Trophoblast cell (in vitro differentiated cells and primary cell): Measurements from ENCODE around the gene EYA2.
"Not testable (repeated sequence)": the region's sequence is repeated elsewhere in the genome, so short reads cannot be mapped to it uniquely, and the experiment has no call there.

ENCODE experiments used
- DNase-seq, 2 donors: peaks; one replicate each; pipeline ENCODE4 v3.0.0-alpha.2; 2016
- H2AFZ ChIP-seq: 2 replicates; pipeline ENCODE4 v1.6.1; 2013; ENCODE audit warnings: low read length, moderate library complexity, mild to moderate bottlenecking; ENCODE audit not compliant: insufficient read depth, poor library complexity
- H2AK5ac ChIP-seq: 2 replicates; pipeline ENCODE4 v1.6.1; 2013; ENCODE audit warnings: mild to moderate bottlenecking, low read length
- H2BK120ac ChIP-seq: 2 replicates; pipeline ENCODE4 v1.6.1; 2013; ENCODE audit warnings: low read length, mild to moderate bottlenecking, moderate library complexity; ENCODE audit not compliant: insufficient read depth, poor library complexity
- H2BK12ac ChIP-seq: 2 replicates; pipeline ENCODE4 v1.6.1; 2013; ENCODE audit warnings: mild to moderate bottlenecking, low read length, moderate library complexity
- H2BK5ac ChIP-seq: 2 replicates; pipeline ENCODE4 v1.6.1; 2013; ENCODE audit warnings: low read length, low read depth, moderate library complexity, mild to moderate bottlenecking; ENCODE audit not compliant: poor library complexity
- H3K14ac ChIP-seq: 2 replicates; pipeline ENCODE4 v1.6.1; 2013; ENCODE audit warnings: mild to moderate bottlenecking, low read length
- H3K18ac ChIP-seq: 2 replicates; pipeline ENCODE4 v1.6.1; 2013; ENCODE audit warnings: mild to moderate bottlenecking, low read length
- H3K23ac ChIP-seq: 2 replicates; pipeline ENCODE4 v1.6.1; 2013; ENCODE audit warnings: low read length
- H3K27ac ChIP-seq: 2 replicates; pipeline ENCODE4 v1.5.1; 2013; ENCODE audit warnings: low read depth, mild to moderate bottlenecking, inconsistent platforms, low read length, moderate library complexity
- H3K27me3 ChIP-seq: 2 replicates; pipeline ENCODE4 v1.6.1; 2013; ENCODE audit warnings: inconsistent platforms, mild to moderate bottlenecking, low read length, moderate library complexity; ENCODE audit not compliant: insufficient read depth
- H3K36me3 ChIP-seq, 2 experiments: 1 replicate in 1 of 2; 2 replicates in 1 of 2; pipeline ENCODE4 v1.6.1; 2013; ENCODE audit warnings: low read length in 2 of 2, mild to moderate bottlenecking in 2 of 2, moderate library complexity in 1 of 2; ENCODE audit not compliant: insufficient read depth in 2 of 2, control insufficient read depth in 1 of 2
- H3K4ac ChIP-seq: 2 replicates; pipeline ENCODE4 v1.6.1; 2013; ENCODE audit warnings: low read depth, mild to moderate bottlenecking, low read length, moderate library complexity
- H3K4me1 ChIP-seq, 2 experiments: 1 replicate in 1 of 2; 2 replicates in 1 of 2; pipeline ENCODE4 v1.6.1; 2013; ENCODE audit warnings: low read length in 2 of 2, mild to moderate bottlenecking in 2 of 2, moderate library complexity in 1 of 2; ENCODE audit not compliant: insufficient read depth in 2 of 2, control insufficient read depth in 1 of 2
- H3K4me2 ChIP-seq: 2 replicates; pipeline ENCODE4 v1.6.1; 2013; ENCODE audit warnings: inconsistent platforms, mild to moderate bottlenecking, low read length, moderate library complexity
- H3K4me3 ChIP-seq: 2 replicates; pipeline ENCODE4 v1.5.1; 2013; ENCODE audit warnings: mild to moderate bottlenecking, low read depth, low read length, inconsistent platforms
- H3K79me1 ChIP-seq: one replicate; pipeline ENCODE4 v1.6.1; 2013; ENCODE audit warnings: low read length
- H3K79me2 ChIP-seq: 2 replicates; pipeline ENCODE4 v1.6.1; 2013; ENCODE audit warnings: low read length, mild to moderate bottlenecking; ENCODE audit not compliant: control insufficient read depth, insufficient read depth, poor library complexity
- H3K9ac ChIP-seq: 2 replicates; pipeline ENCODE4 v1.6.1; 2013; ENCODE audit warnings: mild to moderate bottlenecking, low read length
- H3K9me3 ChIP-seq: 2 replicates; pipeline ENCODE4 v1.6.1; 2013; ENCODE audit warnings: low read depth, mild to moderate bottlenecking, control low read depth, inconsistent platforms, low read length; ENCODE audit not compliant: insufficient read depth
- H4K12ac ChIP-seq: 2 replicates; pipeline ENCODE4 v1.6.1; 2013; ENCODE audit warnings: low read depth, mild to moderate bottlenecking, low read length, moderate library complexity
- H4K8ac ChIP-seq: 2 replicates; pipeline ENCODE4 v1.6.1; 2013; ENCODE audit warnings: low read depth, mild to moderate bottlenecking, low read length, moderate library complexity
- H4K91ac ChIP-seq: one replicate; pipeline ENCODE4 v1.6.1; 2013; ENCODE audit warnings: low read depth, mild to moderate bottlenecking, low read length, moderate library complexity
- whole genome bisulfite sequencing: extraction: QIAGEN DNeasy Blood & Tissue Kit; methylation state at CpG from one replicate; pipeline ENCODE4 v1.1.7; 2013; ENCODE audit warnings: missing lambda C conversion rate; ENCODE audit not compliant: insufficient read length, insufficient coverage; ENCODE audit errors: extremely low coverage; 5-methylcytosine and 5-hydroxymethylcytosine counted together

EYA2 gene

DNA sequence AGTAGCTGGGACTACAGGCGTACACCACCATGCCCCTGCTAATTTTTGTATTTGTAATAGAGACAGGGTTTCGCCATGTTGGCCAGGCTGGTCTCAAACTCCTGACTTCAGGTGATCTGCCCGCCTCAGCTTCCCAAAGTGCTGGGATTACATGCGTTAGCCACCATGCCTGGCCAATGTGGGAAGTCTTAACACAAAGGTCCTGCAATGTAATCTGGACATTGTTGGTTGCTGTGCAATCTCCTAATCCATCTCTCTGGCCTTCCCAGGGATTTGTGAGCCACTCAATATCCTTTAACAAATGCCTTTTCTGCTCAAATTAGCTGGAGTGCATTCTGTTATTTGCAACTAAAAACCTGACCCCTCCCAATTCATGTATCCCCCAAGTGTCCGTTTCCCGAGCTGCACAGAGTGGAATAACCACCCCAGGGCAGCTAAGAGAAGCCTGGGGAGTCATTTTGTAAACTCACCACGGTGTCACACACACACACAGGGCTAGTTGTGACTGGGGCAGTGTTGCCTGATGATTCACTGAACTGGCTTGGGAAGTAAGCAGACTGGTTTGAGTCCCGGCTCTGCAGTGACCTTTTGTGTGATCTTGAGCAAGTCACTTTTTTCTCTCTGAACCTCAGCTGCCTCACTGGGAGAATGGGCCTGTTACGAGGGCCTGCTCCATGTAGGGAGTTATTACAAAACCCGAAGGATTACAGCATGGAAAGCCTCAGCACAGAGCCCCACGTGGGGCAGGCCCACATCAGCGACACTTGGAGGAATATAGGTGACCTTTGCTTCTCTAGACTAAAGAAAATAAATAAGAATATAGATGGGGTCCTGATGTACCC, 309.6 kb downstream of the EYA2 start:
- Histone ChIP-seq H3K4me3 (no peak overlapping the region), H2BK12ac (no peak overlapping the region), H3K18ac (no peak overlapping the region), H2BK120ac (no peak overlapping the region), H3K4me1 (peaks cover 5 to 15% of the 10 kb centered on the region in 2 experiments), H3K14ac (no peak overlapping the region), H2BK5ac (peak overlapping the region; percentile 21), H4K8ac (no peak overlapping the region), H3K79me2 (no peaks in the 10 kb centered on the region), H3K9ac (no peak overlapping the region), H4K91ac (peak overlapping the region; percentile 16), H3K79me1 (no peaks in the 10 kb centered on the region), H3K27ac (peak overlapping the region; percentile 57), H2AFZ (no peak overlapping the region), H3K4me2 (no peak overlapping the region), H3K23ac (no peak overlapping the region), H3K4ac (no peak overlapping the region), H3K27me3 (no peaks in the 10 kb centered on the region), H3K36me3 (peaks cover 11 to 12% of the 10 kb centered on the region in 2 experiments), H3K9me3 (no peaks in the 10 kb centered on the region), H4K12ac (no peak overlapping the region), H2AK5ac (no peak overlapping the region)
- peak; percentile 95 to 97 for DNase-seq
- no CpG with 5 or more reads among the region's 12 CpGs for WGBS

DNA sequence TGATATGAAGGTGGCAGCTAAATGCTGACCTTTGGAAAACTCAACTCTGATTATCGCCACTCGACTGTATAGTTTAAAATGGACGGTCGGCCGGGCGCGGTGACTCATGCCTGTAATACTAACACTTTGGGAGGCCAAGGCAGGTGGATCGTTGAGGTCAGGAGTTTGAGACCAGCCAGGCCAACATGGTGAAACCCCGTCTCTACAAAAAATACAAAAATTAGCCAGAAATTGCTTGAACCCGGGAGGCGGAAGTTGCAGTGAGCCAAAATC, 310.1 kb downstream of the EYA2 start:
- not testable (repeated sequence) for H4K12ac ChIP-seq, H2BK5ac ChIP-seq, H4K8ac ChIP-seq, H3K9me3 ChIP-seq, DNase-seq, H3K9ac ChIP-seq, H2AK5ac ChIP-seq, H3K14ac ChIP-seq, H3K4me2 ChIP-seq, H3K4me3 ChIP-seq, H3K27me3 ChIP-seq, H2AFZ ChIP-seq, H3K79me1 ChIP-seq, H2BK12ac ChIP-seq, H3K18ac ChIP-seq, H2BK120ac ChIP-seq, H3K4ac ChIP-seq, H3K23ac ChIP-seq, H3K79me2 ChIP-seq
- H4K91ac ChIP-seq = peak overlapping the region; percentile 16
- H3K36me3 ChIP-seq = peaks cover 12 to 14% of the 10 kb centered on the region in 2 experiments
- WGBS = no CpG with 5 or more reads among the region's 11 CpGs
- peak overlapping the region; percentile 57 for H3K27ac ChIP-seq
- H3K4me1 ChIP-seq = peaks cover 5 to 15% of the 10 kb centered on the region in 2 experiments

DNA sequence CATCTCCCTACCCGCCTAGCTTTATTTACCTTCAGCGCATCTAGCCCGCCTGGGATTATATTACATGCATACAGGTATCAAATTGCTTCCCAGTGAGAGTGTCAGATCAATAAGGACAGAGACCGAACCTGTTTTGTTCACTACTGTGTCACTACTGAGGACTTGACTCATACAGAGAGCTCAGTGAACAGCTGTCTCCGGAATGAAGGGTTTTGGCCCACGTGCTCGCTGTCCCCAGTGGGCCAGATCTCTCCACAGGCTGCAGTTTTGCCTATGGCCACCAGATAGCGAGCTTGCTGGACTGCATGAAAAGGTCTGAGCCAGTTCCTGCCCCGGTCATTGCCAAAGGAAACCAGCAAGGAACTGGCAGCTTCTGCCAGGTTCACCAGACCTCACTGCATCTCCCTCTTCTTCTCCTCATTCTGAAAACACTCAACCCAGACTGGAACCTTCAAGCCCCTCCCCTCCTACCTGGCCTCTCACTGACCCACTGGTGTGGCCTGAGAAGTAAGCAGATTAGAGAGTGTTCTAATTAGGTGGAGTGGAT, 311.0 kb downstream of the EYA2 start:
- no CpG with 5 or more reads among the region's 9 CpGs for WGBS
- H3K4me2 ChIP-seq = no peak overlapping the region
- H3K4ac ChIP-seq = no peak overlapping the region
- H3K36me3 ChIP-seq = peaks cover 19 to 22% of the 10 kb centered on the region in 2 experiments
- H3K4me1 ChIP-seq = peaks cover 5 to 15% of the 10 kb centered on the region in 2 experiments
- H2BK5ac ChIP-seq = peak overlapping the region; percentile 44
- H2BK12ac ChIP-seq = no peak overlapping the region
- H3K27me3 ChIP-seq = no peaks in the 10 kb centered on the region
- H2BK120ac ChIP-seq = no peak overlapping the region
- no peaks in the 10 kb centered on the region for H3K79me2 ChIP-seq
- no peaks in the 10 kb centered on the region for H3K79me1 ChIP-seq
- no peak overlapping the region for H4K91ac ChIP-seq
- H3K9me3 ChIP-seq = no peaks in the 10 kb centered on the region
- H4K8ac ChIP-seq = no peak overlapping the region
- H3K9ac ChIP-seq = no peak overlapping the region
- DNase-seq = peak; percentile 51 to 70
- H2AK5ac ChIP-seq = no peak overlapping the region
- H3K14ac ChIP-seq = no peak overlapping the region
- no peak overlapping the region for H2AFZ ChIP-seq
- no peak overlapping the region for H4K12ac ChIP-seq
- H3K27ac ChIP-seq = no peak overlapping the region
- H3K4me3 ChIP-seq = no peak overlapping the region
- no peak overlapping the region for H3K18ac ChIP-seq
- H3K23ac ChIP-seq = no peak overlapping the region

DNA sequence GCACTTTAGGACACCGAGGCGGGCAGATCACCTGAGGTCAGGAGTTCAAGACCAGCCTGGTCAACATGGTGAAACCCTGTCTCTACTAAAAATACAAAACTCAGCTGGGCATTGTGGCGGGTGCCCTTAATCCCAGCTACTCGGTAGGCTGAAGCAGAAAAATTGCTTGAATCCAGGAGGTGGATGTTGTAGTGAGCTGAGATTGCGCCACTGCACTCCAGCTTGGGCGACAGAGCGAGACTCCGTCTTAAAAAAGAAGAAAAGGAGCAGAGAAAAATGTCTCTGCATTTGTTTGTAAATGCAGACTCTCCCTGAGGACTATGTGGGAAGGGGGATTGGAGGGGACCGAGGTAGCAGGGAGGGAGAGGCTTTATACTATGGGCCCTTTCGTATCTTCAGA, 311.9 kb downstream of the EYA2 start:
- H2AFZ ChIP-seq, H3K27ac ChIP-seq, H3K9ac ChIP-seq, H2BK120ac ChIP-seq, H3K79me2 ChIP-seq, H3K14ac ChIP-seq, H3K79me1 ChIP-seq, H3K23ac ChIP-seq, H3K4me3 ChIP-seq, H2BK12ac ChIP-seq, H4K12ac ChIP-seq, H3K4ac ChIP-seq, DNase-seq, H2BK5ac ChIP-seq, H3K18ac ChIP-seq, H3K9me3 ChIP-seq, H4K8ac ChIP-seq, H3K27me3 ChIP-seq, H4K91ac ChIP-seq, H2AK5ac ChIP-seq, H3K4me2 ChIP-seq: not testable (repeated sequence)
- Histone ChIP-seq H3K4me1 (peaks cover 5 to 15% of the 10 kb centered on the region in 2 experiments), H3K36me3 (peaks cover 24 to 30% of the 10 kb centered on the region in 2 experiments)
- no CpG with 5 or more reads among the region's 10 CpGs for WGBS
